HUES6 (cell line): Measurements from ENCODE around the gene SLF2.

Source experiments
- H3K27ac ChIP-seq: 2 replicates; pipeline ENCODE4 v1.7.0; 2013; ENCODE audit warnings: low read depth, mild to moderate bottlenecking, low read length, inconsistent platforms
- H3K27me3 ChIP-seq: 2 replicates; pipeline ENCODE4 v1.6.1; 2013; ENCODE audit warnings: low read length; ENCODE audit not compliant: control insufficient read depth, insufficient read depth
- H3K36me3 ChIP-seq: 2 replicates; pipeline ENCODE4 v1.6.1; 2013; ENCODE audit warnings: low read length; ENCODE audit not compliant: control insufficient read depth, insufficient read depth
- H3K4me1 ChIP-seq: 2 replicates; pipeline ENCODE4 v1.6.1; 2013; ENCODE audit warnings: low read length; ENCODE audit not compliant: control insufficient read depth, insufficient read depth
- H3K4me3 ChIP-seq: 2 replicates; pipeline ENCODE4 v1.5.1; 2013; ENCODE audit warnings: low read depth, low read length
- H3K9ac ChIP-seq: one replicate; pipeline ENCODE4 v1.6.1; 2013; ENCODE audit warnings: mild to moderate bottlenecking, low read length
- H3K9me3 ChIP-seq: 2 replicates; pipeline ENCODE4 v1.6.1; 2013; ENCODE audit warnings: low read depth, low read length; ENCODE audit not compliant: control insufficient read depth, insufficient read depth

SLF2 gene

DNA sequence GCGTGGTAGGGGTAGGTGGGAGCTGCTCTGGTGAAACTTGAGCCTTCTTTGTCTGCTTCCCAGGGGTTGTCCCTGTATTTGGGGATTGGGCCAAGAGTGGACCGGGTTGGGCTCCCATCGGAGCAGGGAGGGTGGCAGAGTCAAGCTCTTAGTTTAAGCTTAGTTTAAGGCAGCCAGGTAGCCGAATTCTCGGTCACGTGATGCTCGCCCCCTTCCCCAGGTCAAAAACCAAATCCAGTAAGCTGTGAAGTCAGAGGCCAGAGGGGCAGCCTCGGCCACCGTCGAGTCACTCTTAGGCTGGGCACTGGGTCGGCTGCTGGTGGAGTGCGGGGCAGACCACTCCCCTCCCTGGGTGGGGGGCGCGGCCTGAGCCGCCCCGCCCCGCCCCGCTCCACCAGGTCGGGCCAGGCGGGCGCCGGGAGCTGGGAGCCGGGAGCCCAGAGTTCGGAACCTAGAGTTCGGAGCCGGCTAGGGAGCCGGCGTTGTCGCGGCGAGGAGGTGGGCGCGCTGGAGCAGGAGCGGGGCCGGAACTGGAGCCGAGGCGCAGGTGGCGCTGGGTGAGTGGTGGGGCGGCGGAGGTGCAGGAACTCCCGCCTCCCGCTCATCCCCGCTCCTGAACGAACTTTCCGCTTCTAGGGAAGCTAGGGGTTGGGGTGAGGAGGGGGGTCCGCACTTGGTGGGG lies 84.1 kb downstream of the SLF2 start:
- Histone ChIP-seq H3K9me3 (no peaks in the 10 kb centered on the region), H3K27me3 (no peaks in the 10 kb centered on the region), H3K9ac (peak overlapping the region; percentile 91), H3K27ac (peak overlapping the region; percentile 69; the same call in 1 of the 2 replicates), H3K4me1 (peaks cover 33% of the 10 kb centered on the region), H3K36me3 (peaks cover 20% of the 10 kb centered on the region), H3K4me3 (peak overlapping the region; percentile 65)

DNA sequence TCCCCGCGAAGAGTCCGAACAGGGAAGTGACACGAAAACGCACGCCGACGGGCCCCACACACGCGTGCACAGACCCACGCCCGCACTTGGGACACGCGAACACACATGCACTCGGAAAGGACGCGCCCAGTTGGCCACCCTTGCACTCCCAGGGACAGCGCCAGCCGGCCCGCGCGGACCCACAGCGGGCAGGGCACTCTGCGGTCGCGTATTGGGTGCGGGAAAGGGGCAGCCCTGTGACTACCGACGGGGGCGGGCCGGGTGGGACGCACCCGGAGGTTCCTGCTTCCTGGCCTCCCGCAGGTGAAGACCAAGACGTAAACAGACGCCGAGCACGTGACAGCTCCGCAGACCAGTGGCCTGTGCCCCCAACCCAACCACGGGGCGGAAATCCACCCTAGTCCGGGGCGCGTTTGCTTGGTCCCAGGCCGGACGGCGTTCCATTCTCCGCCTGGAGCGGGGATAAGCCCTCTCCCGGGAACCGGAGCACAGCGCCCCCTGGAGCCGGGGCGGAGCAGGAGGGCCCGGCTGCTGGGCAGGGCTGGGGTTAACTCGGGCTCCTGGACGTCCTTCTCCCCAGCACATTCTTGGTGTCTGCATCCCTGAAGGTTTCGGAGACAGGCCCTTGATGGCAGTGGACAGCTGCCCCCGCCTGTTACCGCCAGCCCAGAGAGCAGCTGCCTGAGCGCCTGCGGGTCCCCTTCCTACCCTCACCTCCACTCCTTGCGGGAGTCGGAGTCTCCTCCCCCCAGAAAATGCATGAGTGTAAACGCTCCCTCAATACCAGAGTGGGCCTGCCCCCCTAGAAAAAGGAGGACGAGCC lies 84.8 kb downstream of the SLF2 start:
- peaks cover 24% of the 10 kb centered on the region for H3K36me3 ChIP-seq
- no peaks in the 10 kb centered on the region for H3K27me3 ChIP-seq
- no peaks in the 10 kb centered on the region for H3K9me3 ChIP-seq
- H3K27ac ChIP-seq = peak overlapping the region; percentile 69
- H3K9ac ChIP-seq = peak overlapping the region; percentile 91
- peak overlapping the region; percentile 65 for H3K4me3 ChIP-seq
- H3K4me1 ChIP-seq = peaks cover 33% of the 10 kb centered on the region

DNA sequence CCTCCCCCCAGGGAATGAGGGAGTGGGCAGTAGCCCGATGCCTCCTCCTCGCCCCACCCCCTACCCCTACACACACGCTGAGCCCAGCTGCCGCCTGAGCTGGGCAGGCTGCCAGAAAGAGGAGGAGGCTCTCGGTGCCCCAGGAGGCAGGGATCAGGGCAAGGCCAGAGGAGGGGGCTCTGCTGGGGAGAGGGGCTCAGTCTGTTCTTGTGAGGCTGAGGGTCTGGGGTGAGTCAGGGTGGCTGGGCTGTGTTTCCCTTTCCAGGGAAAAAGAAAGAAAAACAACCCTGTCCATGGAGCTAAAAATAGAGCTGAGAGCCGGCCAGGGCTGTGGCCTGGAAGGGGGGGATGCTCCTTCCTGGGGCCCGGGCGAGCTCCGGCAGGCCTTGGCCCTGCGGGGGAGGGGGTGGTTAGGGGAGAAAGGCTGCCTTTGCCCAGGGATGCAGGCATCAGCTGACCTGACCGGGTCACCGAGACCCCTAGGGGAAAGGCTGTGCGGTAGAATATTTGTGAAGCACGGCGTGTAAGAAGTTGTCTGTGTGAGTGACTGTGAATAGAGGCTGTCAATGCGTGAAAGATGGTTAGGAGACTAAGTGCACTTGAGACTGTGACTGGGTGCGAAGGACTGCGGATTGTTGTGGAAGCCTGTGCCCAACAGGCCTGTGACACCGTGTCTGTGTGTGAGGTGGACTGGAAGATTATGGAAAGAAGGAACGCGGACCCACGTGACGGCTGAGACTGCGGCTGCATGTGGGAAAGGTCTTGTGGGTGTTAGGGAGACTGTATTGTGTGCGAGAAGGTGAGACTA lies 85.6 kb downstream of the SLF2 start:
- H3K9me3 ChIP-seq = no peaks in the 10 kb centered on the region
- H3K36me3 ChIP-seq = peaks cover 26% of the 10 kb centered on the region
- no peaks in the 10 kb centered on the region for H3K27me3 ChIP-seq
- peak overlapping the region; percentile 95 for H3K27ac ChIP-seq
- peaks cover 33% of the 10 kb centered on the region for H3K4me1 ChIP-seq
- H3K4me3 ChIP-seq = peak overlapping the region; percentile 65
- H3K9ac ChIP-seq = peak overlapping the region; percentile 91

DNA sequence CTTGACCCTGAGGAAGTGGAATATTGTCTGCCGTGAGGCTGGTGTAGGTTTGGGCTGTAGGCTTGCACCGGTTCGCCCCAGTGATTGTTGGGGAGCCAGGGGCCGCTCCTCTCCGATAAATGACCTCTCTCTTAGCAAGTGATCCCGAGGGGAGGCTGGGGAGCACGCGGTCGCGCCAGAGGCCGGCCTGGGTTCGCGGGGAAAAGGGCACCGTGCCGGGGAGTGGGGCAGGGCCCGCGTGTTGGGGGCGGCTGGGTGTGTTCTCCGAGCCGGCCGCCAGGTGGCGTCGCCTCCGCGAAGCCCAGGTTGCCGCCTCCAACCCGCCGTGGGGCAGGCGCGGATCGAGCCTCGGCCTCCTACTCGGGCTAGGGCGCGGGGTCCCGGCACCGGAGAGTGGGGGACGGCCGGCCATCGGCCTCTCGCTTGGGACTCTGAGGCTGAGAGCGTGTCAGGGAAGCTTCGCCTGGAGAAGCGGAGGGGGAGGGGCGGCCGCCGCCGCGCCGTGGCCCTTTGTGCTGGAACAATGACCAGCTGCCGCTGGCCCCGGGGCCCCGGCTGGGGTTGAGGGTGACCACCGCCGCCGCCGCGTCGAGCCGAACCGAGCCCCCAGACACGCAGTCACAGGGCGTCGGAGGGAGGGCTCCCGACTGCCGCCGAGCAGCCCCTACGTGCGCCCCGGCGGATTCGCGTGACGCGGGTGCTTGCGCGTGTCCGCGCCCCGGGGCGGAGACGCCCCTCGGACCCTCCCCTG lies 86.4 kb downstream of the SLF2 start:
- no peaks in the 10 kb centered on the region for H3K9me3 ChIP-seq
- peaks cover 26% of the 10 kb centered on the region for H3K36me3 ChIP-seq
- H3K4me3 ChIP-seq = peak overlapping the region; percentile 65
- H3K9ac ChIP-seq = peak overlapping the region; percentile 91
- H3K27me3 ChIP-seq = no peaks in the 10 kb centered on the region
- peaks cover 33% of the 10 kb centered on the region for H3K4me1 ChIP-seq
- peak overlapping the region; percentile 95 for H3K27ac ChIP-seq

DNA sequence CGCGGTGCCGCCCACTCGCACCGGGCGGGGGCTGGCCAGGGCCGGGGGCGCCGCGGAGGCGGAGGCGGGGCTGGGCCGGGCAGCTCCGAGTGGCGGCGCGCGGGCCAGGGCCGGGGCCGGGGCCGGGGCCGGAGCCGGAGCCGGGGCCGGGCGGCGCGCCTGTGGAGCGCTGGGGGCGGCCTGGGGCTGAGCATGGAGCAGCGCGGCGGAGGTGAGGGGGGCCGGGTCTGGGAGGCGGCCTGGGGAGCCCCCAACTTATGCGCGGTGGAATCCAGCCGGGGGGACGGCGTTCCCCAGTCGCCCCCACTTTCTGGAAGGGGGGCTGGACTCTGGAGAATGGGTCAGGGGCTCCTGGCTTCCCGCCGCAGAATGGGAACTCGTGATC lies 87.0 kb downstream of the SLF2 start, which contains the start of gene LZTS2:
LZTS2 (plus strand) TSS at position 67 of the 385 bp plus-strand sequence. CDS start 2,731 bp downstream, outside the sequence.
- Histone ChIP-seq H3K4me1 (peaks cover 28% of the 10 kb centered on the region), H3K27me3 (no peaks in the 10 kb centered on the region), H3K36me3 (peaks cover 27% of the 10 kb centered on the region), H3K9me3 (no peaks in the 10 kb centered on the region), H3K9ac (peak within 1 kb of the TSS; percentile 91), H3K27ac (peak within 1 kb of the TSS; percentile 95), H3K4me3 (peak within 1 kb of the TSS; percentile 65)

DNA sequence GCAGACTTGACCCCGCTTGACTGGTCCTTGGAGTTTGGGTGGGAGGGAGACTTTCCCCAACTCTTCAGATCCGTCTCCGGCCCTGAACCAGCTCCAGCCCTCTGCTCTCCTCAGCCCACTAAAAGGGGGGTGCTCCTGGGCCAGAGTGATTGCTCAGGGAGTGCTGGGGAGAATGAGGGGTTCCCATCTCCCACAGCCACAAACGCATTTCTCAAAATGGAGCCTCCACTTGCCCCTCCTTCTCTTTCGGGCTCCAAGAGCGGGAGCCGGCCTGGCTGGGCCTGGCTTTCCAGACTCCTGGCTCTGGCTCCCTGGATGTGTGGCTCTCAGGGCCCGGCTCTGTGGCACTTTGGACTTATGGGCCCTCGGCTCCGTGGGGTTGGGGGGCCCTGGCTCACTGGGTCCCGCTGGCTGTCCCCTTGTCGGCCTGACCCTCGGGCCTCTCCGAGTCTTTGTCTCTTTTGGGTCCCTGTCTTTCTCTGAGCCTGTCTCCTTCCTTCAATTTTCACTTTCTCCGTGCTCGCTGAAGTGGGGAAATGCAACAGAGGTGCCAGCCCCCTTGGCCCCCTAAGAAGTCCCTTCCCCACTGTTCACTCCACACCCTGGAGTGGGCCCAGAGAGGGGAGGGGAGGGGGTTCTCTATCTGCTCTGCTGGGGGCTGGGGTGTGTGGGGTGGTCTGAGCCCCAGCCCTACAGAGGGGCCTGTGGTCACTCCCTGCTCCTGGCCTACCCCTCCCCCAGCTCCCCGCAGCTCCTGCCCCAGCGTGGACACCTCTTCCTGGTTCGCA lies 87.6 kb downstream of the SLF2 start:
- no peaks in the 10 kb centered on the region for H3K27me3 ChIP-seq
- peak overlapping the region; percentile 85 for H3K27ac ChIP-seq
- H3K4me1 ChIP-seq = peaks cover 26% of the 10 kb centered on the region
- peak overlapping the region; percentile 83 for H3K9ac ChIP-seq
- H3K4me3 ChIP-seq = peak overlapping the region; percentile 65
- H3K36me3 ChIP-seq = peaks cover 31% of the 10 kb centered on the region
- H3K9me3 ChIP-seq = no peaks in the 10 kb centered on the region

DNA sequence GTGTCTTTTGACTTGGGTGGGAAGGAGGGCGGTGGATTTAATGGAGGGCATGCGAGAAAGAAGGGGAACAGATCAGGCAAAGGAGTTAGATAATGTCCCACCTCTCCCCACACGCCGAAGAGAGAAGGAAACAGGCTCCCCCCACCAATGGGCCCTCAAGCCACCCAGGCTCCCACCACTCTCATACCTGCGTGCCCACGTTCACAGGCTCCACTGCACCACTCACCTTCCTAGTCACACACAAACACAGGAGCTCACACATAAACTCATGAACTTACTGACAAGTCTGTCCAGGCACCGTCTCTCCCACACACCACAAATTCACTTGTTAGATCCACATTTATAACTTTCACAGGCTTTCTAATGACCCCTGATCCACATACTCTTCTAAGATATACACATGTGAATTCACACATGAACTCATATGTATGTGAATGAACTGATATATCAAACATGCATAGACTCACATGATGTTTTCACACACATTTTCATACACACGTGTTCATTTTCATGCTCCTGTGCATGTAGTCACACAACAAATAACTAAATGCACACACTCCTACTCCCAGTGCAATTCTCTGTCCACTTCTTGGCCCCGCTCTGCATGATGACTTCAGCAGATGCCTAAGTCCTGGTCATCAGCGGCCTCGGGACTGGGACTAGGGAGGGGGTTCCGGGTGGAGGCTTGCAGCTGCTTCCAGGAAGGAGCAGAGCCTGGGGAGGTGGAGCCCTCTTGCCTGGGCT lies 88.3 kb downstream of the SLF2 start:
- Histone ChIP-seq H3K4me1 (peaks cover 26% of the 10 kb centered on the region), H3K36me3 (peaks cover 38% of the 10 kb centered on the region), H3K9ac (peak overlapping the region; percentile 83)

DNA sequence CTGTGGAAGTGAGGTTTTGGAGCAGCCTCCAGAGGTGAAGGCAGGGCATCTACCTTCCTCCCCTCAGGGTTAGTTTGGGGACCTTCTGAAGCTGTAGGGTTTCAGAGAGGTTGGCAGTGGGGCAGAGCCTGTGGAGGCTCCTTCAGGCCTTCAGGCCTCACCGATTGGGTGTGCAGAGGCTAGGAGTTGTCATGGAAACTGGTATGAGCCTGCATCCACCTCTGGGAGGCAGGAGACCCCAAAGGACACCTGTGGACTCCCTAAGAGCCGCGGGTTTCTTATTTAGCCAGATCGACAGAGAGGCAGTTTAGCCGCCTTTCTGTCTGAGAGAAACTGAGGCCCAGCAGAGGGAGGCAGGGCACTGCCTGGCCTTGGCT lies 88.9 kb downstream of the SLF2 start:
- no peaks in the 10 kb centered on the region for H3K9me3 ChIP-seq
- H3K27me3 ChIP-seq = no peaks in the 10 kb centered on the region
- H3K4me1 ChIP-seq = peaks cover 20% of the 10 kb centered on the region
- peak overlapping the region; percentile 65; the same call in 1 of the 2 replicates for H3K4me3 ChIP-seq
- H3K27ac ChIP-seq = no peak overlapping the region
- no peak overlapping the region for H3K9ac ChIP-seq
- peaks cover 42% of the 10 kb centered on the region for H3K36me3 ChIP-seq

More for the DNA sequence above, 88.3 kb downstream of the SLF2 start:
- Histone ChIP-seq H3K4me3 (peak overlapping the region; percentile 65), H3K27ac (no peak overlapping the region), H3K27me3 (no peaks in the 10 kb centered on the region), H3K9me3 (no peaks in the 10 kb centered on the region)

DNA sequence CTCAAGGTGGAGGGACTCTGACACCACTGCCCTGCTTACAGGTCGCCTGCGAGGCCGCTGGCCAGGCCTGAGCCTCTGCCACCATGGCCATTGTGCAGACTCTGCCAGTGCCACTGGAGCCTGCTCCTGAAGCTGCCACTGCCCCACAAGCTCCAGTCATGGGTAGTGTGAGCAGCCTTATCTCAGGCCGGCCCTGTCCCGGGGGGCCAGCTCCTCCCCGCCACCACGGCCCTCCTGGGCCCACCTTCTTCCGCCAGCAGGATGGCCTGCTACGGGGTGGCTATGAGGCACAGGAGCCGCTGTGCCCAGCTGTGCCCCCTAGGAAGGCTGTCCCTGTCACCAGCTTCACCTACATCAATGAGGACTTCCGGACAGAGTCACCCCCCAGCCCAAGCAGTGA lies 89.7 kb downstream of the SLF2 start:
- H3K27ac ChIP-seq = no peak overlapping the region
- H3K4me1 ChIP-seq = peaks cover 20% of the 10 kb centered on the region
- peaks cover 49% of the 10 kb centered on the region for H3K36me3 ChIP-seq
- no peaks in the 10 kb centered on the region for H3K9me3 ChIP-seq
- no peak overlapping the region for H3K4me3 ChIP-seq
- H3K9ac ChIP-seq = no peak overlapping the region
- H3K27me3 ChIP-seq = no peaks in the 10 kb centered on the region
